Heart right ventricle (tissue), 16 donors: ENCODE measurements around the gene MTA2. TPM values are rescaled to one million over a fixed set of nuclear protein-coding genes. Genes with fewer than 3 reads are reported as not detected.
A peak's percentile ranks its signal among the peaks of the same experiment; 100 is the strongest.

Source experiments
- ATAC-seq, 8 donors: fragments of 200-7000 bp; cut with Tn5 transposase; one replicate each; pipeline ENCODE4 v1.9.1; 2020; ENCODE audit warnings: mild to moderate bottlenecking in 8 of 8, moderate library complexity in 8 of 8, moderate number of reproducible peaks in 1 of 8
- DNase-seq, 2 donors: peaks; one replicate each; pipeline ENCODE4 v3.0.0-alpha.2; 2020
- H3K27ac ChIP-seq, 10 donors: fragments of 200-600 bp; sonication (generic) in 2 of 10; one replicate each; pipeline versions ENCODE4 v1.5.0 to v1.8.0; 2020 to 2022; ENCODE audit warnings: mild to moderate bottlenecking in 3 of 10
- H3K27me3 ChIP-seq, 7 donors: fragments of 200-600 bp; one replicate each; pipeline ENCODE4 v1.8.0; 2021 to 2022; ENCODE audit warnings: mild to moderate bottlenecking in 2 of 7
- H3K36me3 ChIP-seq, 9 donors: fragments of 200-600 bp; sonication (generic) in 1 of 9; one replicate each; pipeline versions ENCODE4 v1.5.0 to v1.8.0; 2020 to 2022; ENCODE audit warnings: mild to moderate bottlenecking in 2 of 9
- H3K4me1 ChIP-seq, 9 donors: fragments of 200-600 bp; sonication (generic) in 1 of 9; one replicate each; pipeline versions ENCODE4 v1.5.0 to v1.8.0; 2020 to 2022; ENCODE audit warnings: mild to moderate bottlenecking in 4 of 9
- H3K4me3 ChIP-seq, 10 donors: fragments of 200-600 bp; sonication (generic) in 2 of 10; one replicate each; pipeline versions ENCODE4 v1.5.0 to v1.8.0; 2020 to 2022; ENCODE audit warnings: mild to moderate bottlenecking in 7 of 10, moderate library complexity in 2 of 10
- H3K9me3 ChIP-seq, 11 donors: fragments of 200-600 bp in 10 of 11; sonication (generic) in 2 of 11; one replicate each; pipeline versions ENCODE4 v1.5.0 to v1.8.0; 2013 to 2022; ENCODE audit warnings: mild to moderate bottlenecking in 2 of 11, control low read depth in 1 of 11, moderate library complexity in 1 of 11
- CTCF ChIP-seq, 9 donors: fragments of 200-600 bp; sonication (generic) in 2 of 9; IDR thresholded peaks; one replicate each; pipeline versions ENCODE4 v1.5.0 to v1.8.0; 2021 to 2022; ENCODE audit warnings: antibody characterized with exemption in 9 of 9, mild to moderate bottlenecking in 5 of 9, moderate library complexity in 1 of 9
- WGBS, 2 donors: extraction: QIAGEN DNeasy Blood & Tissue Kit; methylation state at CpG; one replicate each; pipeline ENCODE4 v1.1.7; 2013; ENCODE audit warnings: inconsistent platforms in 1 of 2; 5-methylcytosine and 5-hydroxymethylcytosine counted together
- intact Hi-C, 10 donors: fragments of 100-400 bp; cut with DNase I; formaldehyde crosslinking; loops; one replicate each; pipeline versions ENCODE4 v1.11.1 to v1.14.2; 2022
- polyA plus RNA-seq, 2 donors: library from polyadenylated mRNA; stranded (reverse); fragments of 200-250 nt; gene quantifications; one replicate each; pipeline ENCODE4 v1.2.3, GENCODE V29; 2013
- total RNA-seq, 10 donors: library from RNA; stranded (reverse); fragmentation: NEBNext Ultra II Directional in 3 of 10; extraction: Animal tissue kit (Norgen Biotek cat#: 25700) in 3 of 10; gene quantifications; one replicate each; pipeline versions ENCODE4 v1.2.1 to v1.2.4, GENCODE V29; 2021 to 2023
- donor health status: Arrhythmogenic right ventricular cardiomyopathy.
- donor health status: ischemic (EF 13 %, LVEDD 7.1; RV severe dilation, severe dysfunction).
- donor health status: healthy with polysubstance abuse.
- donor health status: DM: no; HTN: yes; CAD: no.
- donor health status: DM: no; HTN: no; CAD: no.
- donor health status: ischemic (EF 25% LVEDD 6.9; RV normal size, moderate dysfunction).
- donor health status: ischemic (EF 25% LVEDD 5.7; RV mildly dilated, moderate dysfunction).
- donor health status: healthy.
- donor health status: DM: yes; HTN: yes; CAD: no.
- donor health status: Ischemic cardiomyopathy.
- donor health status: ischemic (EF 35%, LVEDD 5.7; RV mildly dilated, moderate dysfunction).
- donor health status: nonischemic (EF 11% LVEDD 7.7; RV severe dilation, severe dysfunction).
- donor health status: DM: yes; HTN: yes; CAD: no.
- donor health status: PGD.
- donor health status: ischemic (EF 29% LVEDD 5.4; RV normal size, mild dysfunction).
- donor health status: nonischemic (EF 23%, LVEDD 6.1; RV moderate dilation, normal function).

MTA2 gene
- total and polyA plus RNA-seq, 12 donors, result 22.1 to 45.3 (median 29.8) TPM

- peaks cover 0 to 87% (median 8%) of the 10 kb centered on the region in 9 donors for H3K36me3 ChIP-seq
- peak overlapping the region in 3 of 10 donors; percentile 11 to 98 (median 92) for H3K27ac ChIP-seq
- TF ChIP-seq CTCF (IDR thresholded peaks at IDR 0.05), result no peak
- H3K4me3 ChIP-seq, result no peak overlapping the region
- no peaks in the 10 kb centered on the region for H3K9me3 ChIP-seq
- no peak for ATAC-seq
- WGBS, 2 donors, result 87 to 95% methylated on average over 2 of the region's 2 CpGs
- H3K27me3 ChIP-seq, result no peaks in the 10 kb centered on the region
- DNase-seq, result no peak
- intact Hi-C loops, result loop anchor here in 1 of 10 donors (10.0 kb wide), 1 partner anchor 276 kb away; no protein-coding TSS in a partner anchor
- H3K4me1 ChIP-seq, result peaks cover 7 to 43% (median 25%) of the 10 kb centered on the region in 9 donors
Measured at GRCh38 chr11:62579252-62579651, 22.4 kb downstream of the MTA2 start.

GRCh38 chr11:62578541-62578940, 23.1 kb downstream of the MTA2 start:
- Histone ChIP-seq H3K27me3 (no peaks in the 10 kb centered on the region), H3K4me3 (no peak overlapping the region), H3K27ac (peak overlapping the region in 7 of 10 donors; percentile 68 to 98 (median 92)), H3K36me3 (peaks cover 0 to 80% (median 6%) of the 10 kb centered on the region in 9 donors), H3K4me1 (peaks cover 7 to 43% (median 25%) of the 10 kb centered on the region in 9 donors), H3K9me3 (no peaks in the 10 kb centered on the region)
- WGBS, 2 donors, result 96% methylated on average over 11 of the region's 11 CpGs
- TF ChIP-seq CTCF (IDR thresholded peaks at IDR 0.05), result no peak
- DNase-seq (no peak), ATAC-seq (no peak)
- intact Hi-C loops, result loop anchor here in 1 of 10 donors (10.0 kb wide), 1 partner anchor 276 kb away; no protein-coding TSS in a partner anchor

DNA sequence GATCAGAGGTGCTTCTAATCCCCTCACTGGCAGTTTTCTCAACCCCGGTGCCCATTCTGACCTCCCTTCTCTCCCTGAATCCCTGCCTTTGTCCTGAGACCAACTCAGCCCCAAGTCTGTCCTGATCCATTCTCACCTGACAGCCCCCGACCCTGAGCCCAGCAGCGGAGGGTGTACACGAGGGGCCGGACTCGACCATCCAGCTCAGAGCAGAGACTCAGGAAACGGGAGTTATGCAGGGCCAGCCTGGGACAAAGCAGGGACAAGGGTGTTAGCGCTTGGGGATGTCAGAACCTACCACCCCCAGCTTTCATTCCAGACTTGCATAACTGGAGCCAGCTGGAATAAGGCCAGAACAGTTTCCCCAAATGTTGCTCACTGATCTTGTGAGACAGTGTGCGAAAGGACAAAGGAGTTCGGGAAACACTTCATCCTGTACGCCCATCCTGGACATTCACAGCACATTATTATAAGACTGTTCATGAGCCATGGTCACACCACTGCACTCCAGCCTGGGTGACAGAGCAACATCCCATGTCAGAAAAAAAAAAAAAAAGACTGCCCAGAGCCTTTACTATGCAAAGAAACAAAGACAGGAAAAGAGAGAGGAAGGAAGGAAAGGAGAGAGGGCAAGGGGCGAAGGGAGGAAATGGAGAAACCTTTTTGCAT, 24.5 kb downstream of the MTA2 start:
- intact Hi-C loops, result loop anchor here in 1 of 10 donors (10.0 kb wide), 1 partner anchor 278 kb away; no protein-coding TSS in a partner anchor
- 47 to 60% methylated on average over 12 of the region's 12 CpGs for WGBS, 2 donors
- Histone ChIP-seq H3K4me1 (peaks cover 11 to 52% (median 34%) of the 10 kb centered on the region in 9 donors), H3K27me3 (no peaks in the 10 kb centered on the region), H3K27ac (peak overlapping the region; percentile 73 to 98 (median 92)), H3K4me3 (peak overlapping the region in 6 of 10 donors; percentile 21 to 92 (median 48)), H3K36me3 (peaks cover 0 to 72% (median 5%) of the 10 kb centered on the region in 9 donors), H3K9me3 (no peaks in the 10 kb centered on the region)
- TF ChIP-seq CTCF (IDR thresholded peaks at IDR 0.05), result no peak
- DNase-seq, result peak in 1 of 2 donors; percentile 83
- ATAC-seq, result peak in 7 of 8 donors; percentile 7 to 55 (median 24)

DNA sequence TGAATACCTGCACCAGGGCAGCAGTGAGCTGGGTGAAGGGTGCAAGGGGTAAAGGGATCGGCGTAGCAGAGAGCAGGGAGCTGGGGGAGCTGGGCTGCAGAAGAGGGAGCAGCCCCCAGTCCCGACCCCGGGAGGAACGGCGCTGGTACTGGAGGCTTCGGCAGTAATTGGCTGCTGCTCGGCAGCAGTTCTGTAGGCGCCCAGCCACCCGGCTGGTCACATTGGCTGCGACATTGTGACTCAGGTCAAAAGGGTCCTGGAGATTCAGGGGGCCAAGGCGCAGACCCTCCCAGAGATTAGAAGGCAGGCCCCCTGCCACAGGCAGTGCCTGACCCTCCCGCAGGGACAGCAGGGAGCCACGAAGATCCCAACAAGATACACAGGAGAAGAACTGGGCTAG, 25.8 kb downstream of the MTA2 start:
- H3K27ac ChIP-seq, result peak overlapping the region in 9 of 10 donors; percentile 81 to 98 (median 92)
- ATAC-seq (no peak), DNase-seq (no peak)
- peak overlapping the region in 7 of 10 donors; percentile 67 to 95 (median 83) for H3K4me3 ChIP-seq
- peaks cover 0 to 72% (median 9%) of the 10 kb centered on the region in 9 donors for H3K36me3 ChIP-seq
- WGBS, 2 donors, result 76 to 79% methylated on average over 14 of the region's 14 CpGs
- intact Hi-C loops, result loop anchor here in 2 of 10 donors (2.0 to 10.0 kb wide), 2 partner anchors 15 to 279 kb away; partner anchors contain the start of gene TUT1 (in 1 of the 2)
- H3K27me3 ChIP-seq, result no peaks in the 10 kb centered on the region
- H3K4me1 ChIP-seq, result peaks cover 11 to 61% (median 45%) of the 10 kb centered on the region in 9 donors
- H3K9me3 ChIP-seq, result no peaks in the 10 kb centered on the region
- no peak for TF ChIP-seq CTCF (IDR thresholded peaks at IDR 0.05)
